Pulmonary artery endothelial cell (primary cell): ENCODE data around the gene LRP1. TPM values are rescaled to one million over a fixed set of nuclear protein-coding genes. Genes with fewer than 3 reads are reported as not detected.

ENCODE experiments used
- DNase-seq: peaks from one replicate; pipeline ENCODE4 v3.0.0-alpha.2; 2011; ENCODE audit warnings: low read depth, low spot score
- total RNA-seq: library from RNA; depleted of rRNA; stranded (reverse); fragments of >200 nt; gene quantifications from 2 replicates; pipeline ENCODE4 v1.2.3, GENCODE V29; 2014

LRP1 gene
- total RNA-seq, 1 donor from 2014 or later, result 4.6 TPM

GRCh38 chr12:57222286-57223190, 94.3 kb downstream of the LRP1 start:
- no peak for DNase-seq

GRCh38 chr12:57223191-57224165, 95.2 kb downstream of the LRP1 start:
- no peak for DNase-seq

GRCh38 chr12:57224278-57224972, 96.1 kb downstream of the LRP1 start:
- DNase-seq, result no peak

GRCh38 chr12:57224973-57225679, 96.8 kb downstream of the LRP1 start:
- DNase-seq, result no peak

GRCh38 chr12:57225680-57226210, 97.5 kb downstream of the LRP1 start:
- DNase-seq, result no peak

- DNase-seq, result no peak
Measured at GRCh38 chr12:57226588-57227314, 98.5 kb downstream of the LRP1 start.

- DNase-seq, result no peak
Measured at GRCh38 chr12:57227315-57228115, 99.2 kb downstream of the LRP1 start.

GRCh38 chr12:57229046-57229633, 100.9 kb downstream of the LRP1 start:
- no peak for DNase-seq

GRCh38 chr12:57229634-57230380, 101.5 kb downstream of the LRP1 start, which contains the start of gene SHMT2:
Gene SHMT2, plus strand, starts transcription at chr12:57229711. Its CDS starts 68 bp downstream, at chr12:57229779.
- peak; percentile 78 for DNase-seq

- no peak for DNase-seq
Measured at GRCh38 chr12:57230381-57231155, 102.3 kb downstream of the LRP1 start.

GRCh38 chr12:57231276-57232021, 103.2 kb downstream of the LRP1 start:
- no peak for DNase-seq

- DNase-seq, result no peak
Measured at GRCh38 chr12:57232156-57232756, 104.0 kb downstream of the LRP1 start.

GRCh38 chr12:57233357-57234232, 105.3 kb downstream of the LRP1 start:
- DNase-seq, result no peak

- no peak for DNase-seq
Measured at GRCh38 chr12:57234233-57234570, 105.9 kb downstream of the LRP1 start.

GRCh38 chr12:57234571-57235016, 106.3 kb downstream of the LRP1 start:
- DNase-seq, result no peak
